ENCODE measurements around the gene PALS1.

DNA sequence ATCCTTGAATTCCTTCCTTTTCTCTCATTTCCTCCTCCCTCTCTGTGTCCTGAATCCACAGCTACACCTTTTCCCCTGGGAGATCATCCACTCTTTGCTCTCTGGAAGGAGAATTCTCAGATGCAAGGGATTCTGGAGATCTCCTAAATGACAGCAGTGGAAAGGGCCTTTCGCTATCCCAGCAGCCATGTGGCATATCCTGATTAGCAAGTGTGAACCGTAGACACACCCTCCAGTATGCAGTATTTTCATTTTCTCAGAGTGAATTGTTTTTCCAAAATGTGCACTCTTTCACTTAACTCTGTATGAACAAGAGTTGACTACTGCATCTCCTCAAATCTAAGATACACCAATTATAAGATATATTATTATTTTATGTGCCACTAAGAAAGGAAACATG is 46.0 kb upstream of the PALS1 start:
- TF ChIP-seq, protein P1, sequence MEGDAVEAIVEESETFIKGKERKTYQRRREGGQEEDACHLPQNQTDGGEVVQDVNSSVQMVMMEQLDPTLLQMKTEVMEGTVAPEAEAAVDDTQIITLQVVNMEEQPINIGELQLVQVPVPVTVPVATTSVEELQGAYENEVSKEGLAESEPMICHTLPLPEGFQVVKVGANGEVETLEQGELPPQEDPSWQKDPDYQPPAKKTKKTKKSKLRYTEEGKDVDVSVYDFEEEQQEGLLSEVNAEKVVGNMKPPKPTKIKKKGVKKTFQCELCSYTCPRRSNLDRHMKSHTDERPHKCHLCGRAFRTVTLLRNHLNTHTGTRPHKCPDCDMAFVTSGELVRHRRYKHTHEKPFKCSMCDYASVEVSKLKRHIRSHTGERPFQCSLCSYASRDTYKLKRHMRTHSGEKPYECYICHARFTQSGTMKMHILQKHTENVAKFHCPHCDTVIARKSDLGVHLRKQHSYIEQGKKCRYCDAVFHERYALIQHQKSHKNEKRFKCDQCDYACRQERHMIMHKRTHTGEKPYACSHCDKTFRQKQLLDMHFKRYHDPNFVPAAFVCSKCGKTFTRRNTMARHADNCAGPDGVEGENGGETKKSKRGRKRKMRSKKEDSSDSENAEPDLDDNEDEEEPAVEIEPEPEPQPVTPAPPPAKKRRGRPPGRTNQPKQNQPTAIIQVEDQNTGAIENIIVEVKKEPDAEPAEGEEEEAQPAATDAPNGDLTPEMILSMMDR (IDR thresholded peaks at IDR 0.05): no peak
- TF ChIP-seq POLR2A (IDR thresholded peaks at IDR 0.05): no peak
